ENCODE data around the gene CNTNAP2.
"Not testable (repeated sequence)": the region's sequence is repeated elsewhere in the genome, so short reads cannot be mapped to it uniquely, and the experiment has no call there.

CNTNAP2 gene

GRCh38 chr7:148445260-148446044 lies 2328.9 kb downstream of the CNTNAP2 start:
- no peak for DNase-seq

- DNase-seq: no peak
These were observed 2330.7 kb downstream of the CNTNAP2 start for GRCh38 chr7:148447221-148447849.

GRCh38 chr7:148451526-148451925 lies 2334.9 kb downstream of the CNTNAP2 start:
- DNase-seq: not testable (repeated sequence)

GRCh38 chr7:148456351-148456750 lies 2339.8 kb downstream of the CNTNAP2 start:
- DNase-seq: no peak

- no peak for DNase-seq
These were observed 2340.8 kb downstream of the CNTNAP2 start for GRCh38 chr7:148457310-148457921.

GRCh38 chr7:148458263-148458662 lies 2341.7 kb downstream of the CNTNAP2 start:
- no peak for DNase-seq

GRCh38 chr7:148461392-148462179 lies 2345.0 kb downstream of the CNTNAP2 start:
- no peak for DNase-seq

GRCh38 chr7:148462774-148463173 lies 2346.2 kb downstream of the CNTNAP2 start:
- not testable (repeated sequence) for DNase-seq

GRCh38 chr7:148463210-148463609 lies 2346.6 kb downstream of the CNTNAP2 start:
- DNase-seq: no peak

GRCh38 chr7:148464947-148465346 lies 2348.3 kb downstream of the CNTNAP2 start:
- DNase-seq: no peak

GRCh38 chr7:148465441-148465840 lies 2348.8 kb downstream of the CNTNAP2 start:
- not testable (repeated sequence) for DNase-seq

- DNase-seq: no peak
These were observed 2349.5 kb downstream of the CNTNAP2 start for GRCh38 chr7:148466120-148466519.

GRCh38 chr7:148468700-148469098 lies 2352.1 kb downstream of the CNTNAP2 start:
- DNase-seq: no peak
